ENCODE data around the gene OTC.

DNA sequence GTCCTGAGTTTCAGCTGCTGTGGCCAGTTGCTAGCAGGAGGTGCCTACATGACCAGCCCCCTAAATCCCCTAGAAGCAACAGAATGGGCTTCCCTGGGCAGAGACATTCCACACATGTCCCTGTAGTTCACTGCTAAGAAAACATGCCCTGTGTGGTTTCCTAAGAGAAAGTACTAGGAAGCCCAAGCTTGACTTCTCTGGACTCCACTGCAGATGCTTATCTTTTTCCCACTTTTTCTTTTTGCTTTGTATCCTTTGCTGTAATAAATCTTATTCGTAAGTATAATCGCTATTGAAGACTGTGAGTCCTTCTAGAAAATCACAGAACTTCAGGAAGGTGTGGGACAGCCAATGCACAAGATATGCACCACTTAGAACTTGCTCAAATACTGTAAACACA lies 40.7 kb upstream of the OTC start:
- TF ChIP-seq, protein P1, sequence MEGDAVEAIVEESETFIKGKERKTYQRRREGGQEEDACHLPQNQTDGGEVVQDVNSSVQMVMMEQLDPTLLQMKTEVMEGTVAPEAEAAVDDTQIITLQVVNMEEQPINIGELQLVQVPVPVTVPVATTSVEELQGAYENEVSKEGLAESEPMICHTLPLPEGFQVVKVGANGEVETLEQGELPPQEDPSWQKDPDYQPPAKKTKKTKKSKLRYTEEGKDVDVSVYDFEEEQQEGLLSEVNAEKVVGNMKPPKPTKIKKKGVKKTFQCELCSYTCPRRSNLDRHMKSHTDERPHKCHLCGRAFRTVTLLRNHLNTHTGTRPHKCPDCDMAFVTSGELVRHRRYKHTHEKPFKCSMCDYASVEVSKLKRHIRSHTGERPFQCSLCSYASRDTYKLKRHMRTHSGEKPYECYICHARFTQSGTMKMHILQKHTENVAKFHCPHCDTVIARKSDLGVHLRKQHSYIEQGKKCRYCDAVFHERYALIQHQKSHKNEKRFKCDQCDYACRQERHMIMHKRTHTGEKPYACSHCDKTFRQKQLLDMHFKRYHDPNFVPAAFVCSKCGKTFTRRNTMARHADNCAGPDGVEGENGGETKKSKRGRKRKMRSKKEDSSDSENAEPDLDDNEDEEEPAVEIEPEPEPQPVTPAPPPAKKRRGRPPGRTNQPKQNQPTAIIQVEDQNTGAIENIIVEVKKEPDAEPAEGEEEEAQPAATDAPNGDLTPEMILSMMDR (IDR thresholded peaks at IDR 0.05), result no peak
- TF ChIP-seq EZH2 (IDR thresholded peaks at IDR 0.05; ENCODE audit: borderline replicate concordance, insufficient read depth, low read depth, low read length, poor library complexity, severe bottlenecking), result no peak

All from B cell (primary cell).